ENCODE data around the gene DENND5B. TPM values are rescaled to one million over a fixed set of nuclear protein-coding genes. Genes with fewer than 3 reads are reported as not detected.
"Not testable (repeated sequence)": the region's sequence is repeated elsewhere in the genome, so short reads cannot be mapped to it uniquely, and the experiment has no call there.

The DENND5B gene
- total and polyA plus RNA-seq, 2 donors: 5.6 to 27.5 TPM

- WGBS: 87% methylated on average over 2 of the region's 2 CpGs
- Histone ChIP-seq H3K4me3 (ENCODE audit: low read depth, low read length) (no peak overlapping the region), H3K27ac (ENCODE audit: low read depth) (no peak overlapping the region), H3K4me1 (ENCODE audit: insufficient read depth) (no peaks in the 10 kb centered on the region), H3K36me3 (ENCODE audit: insufficient read depth) (no peaks in the 10 kb centered on the region)
- DNase-seq (ENCODE audit: extremely low spot score): no peak
Observed at GRCh38 chr12:31560516-31560915, 30.4 kb downstream of the DENND5B start.

GRCh38 chr12:31558521-31558920, 32.4 kb downstream of the DENND5B start:
- no peak for DNase-seq (ENCODE audit: extremely low spot score)
- no peak overlapping the region for H3K27ac ChIP-seq (ENCODE audit: low read depth)
- H3K4me1 ChIP-seq (ENCODE audit: insufficient read depth): no peaks in the 10 kb centered on the region
- no peak overlapping the region for H3K4me3 ChIP-seq (ENCODE audit: low read depth, low read length)
- H3K36me3 ChIP-seq (ENCODE audit: insufficient read depth): no peaks in the 10 kb centered on the region

- H3K27ac ChIP-seq (ENCODE audit: low read depth): no peak overlapping the region
- DNase-seq (ENCODE audit: extremely low spot score): no peak
- H3K36me3 ChIP-seq (ENCODE audit: insufficient read depth): no peaks in the 10 kb centered on the region
- H3K4me3 ChIP-seq (ENCODE audit: low read depth, low read length): no peak overlapping the region
- 94% methylated on average over 5 of the region's 5 CpGs for WGBS
- H3K4me1 ChIP-seq (ENCODE audit: insufficient read depth): no peaks in the 10 kb centered on the region
Observed at GRCh38 chr12:31557707-31558106, 33.2 kb downstream of the DENND5B start.

- H3K27ac ChIP-seq (ENCODE audit: low read depth); H3K4me1 ChIP-seq (ENCODE audit: insufficient read depth); H3K4me3 ChIP-seq (ENCODE audit: low read depth, low read length); H3K36me3 ChIP-seq (ENCODE audit: insufficient read depth); DNase-seq (ENCODE audit: extremely low spot score): not testable (repeated sequence)
- WGBS: 90% methylated on average over 7 of the region's 9 CpGs
Observed at GRCh38 chr12:31555466-31555865, 35.5 kb downstream of the DENND5B start.

GRCh38 chr12:31550590-31550989, 40.3 kb downstream of the DENND5B start:
- 89% methylated on average over 3 of the region's 3 CpGs for WGBS
- H3K36me3 ChIP-seq (ENCODE audit: insufficient read depth); DNase-seq (ENCODE audit: extremely low spot score); H3K4me1 ChIP-seq (ENCODE audit: insufficient read depth); H3K27ac ChIP-seq (ENCODE audit: low read depth); H3K4me3 ChIP-seq (ENCODE audit: low read depth, low read length): not testable (repeated sequence)

GRCh38 chr12:31536672-31537071, 54.3 kb downstream of the DENND5B start:
- Histone ChIP-seq H3K36me3 (ENCODE audit: insufficient read depth) (no peaks in the 10 kb centered on the region), H3K4me1 (ENCODE audit: insufficient read depth) (no peaks in the 10 kb centered on the region), H3K27ac (ENCODE audit: low read depth) (no peak overlapping the region), H3K4me3 (ENCODE audit: low read depth, low read length) (no peak overlapping the region)
- no peak for DNase-seq (ENCODE audit: extremely low spot score)

GRCh38 chr12:31533470-31533869, 57.5 kb downstream of the DENND5B start:
- H3K36me3 ChIP-seq (ENCODE audit: insufficient read depth): no peaks in the 10 kb centered on the region
- no peaks in the 10 kb centered on the region for H3K4me1 ChIP-seq (ENCODE audit: insufficient read depth)
- H3K4me3 ChIP-seq (ENCODE audit: low read depth, low read length): no peak overlapping the region
- no peak for DNase-seq (ENCODE audit: extremely low spot score)
- H3K27ac ChIP-seq (ENCODE audit: low read depth): no peak overlapping the region

GRCh38 chr12:31531893-31532292, 59.0 kb downstream of the DENND5B start:
- H3K4me1 ChIP-seq (ENCODE audit: insufficient read depth): no peaks in the 10 kb centered on the region
- 74% methylated on average over 1 of the region's 1 CpG for WGBS
- DNase-seq (ENCODE audit: extremely low spot score): no peak
- no peak overlapping the region for H3K4me3 ChIP-seq (ENCODE audit: low read depth, low read length)
- H3K27ac ChIP-seq (ENCODE audit: low read depth): no peak overlapping the region
- no peaks in the 10 kb centered on the region for H3K36me3 ChIP-seq (ENCODE audit: insufficient read depth)

GRCh38 chr12:31528095-31528494, 62.8 kb downstream of the DENND5B start:
- Histone ChIP-seq H3K27ac (ENCODE audit: low read depth) (no peak overlapping the region), H3K4me3 (ENCODE audit: low read depth, low read length) (no peak overlapping the region), H3K36me3 (ENCODE audit: insufficient read depth) (no peaks in the 10 kb centered on the region), H3K4me1 (ENCODE audit: insufficient read depth) (no peaks in the 10 kb centered on the region)
- WGBS: 96% methylated on average over 7 of the region's 7 CpGs
- DNase-seq (ENCODE audit: extremely low spot score): no peak

- Histone ChIP-seq H3K4me3 (ENCODE audit: low read depth, low read length) (no peak overlapping the region), H3K36me3 (ENCODE audit: insufficient read depth) (no peaks in the 10 kb centered on the region), H3K4me1 (ENCODE audit: insufficient read depth) (no peaks in the 10 kb centered on the region), H3K27ac (ENCODE audit: low read depth) (no peak overlapping the region)
- WGBS: 90% methylated on average over 4 of the region's 4 CpGs
- no peak for DNase-seq (ENCODE audit: extremely low spot score)
Observed at GRCh38 chr12:31527083-31527482, 63.9 kb downstream of the DENND5B start.

- WGBS: 50% methylated on average over 4 of the region's 4 CpGs
- H3K4me1 ChIP-seq (ENCODE audit: insufficient read depth): no peaks in the 10 kb centered on the region
- no peak overlapping the region for H3K27ac ChIP-seq (ENCODE audit: low read depth)
- no peak overlapping the region for H3K4me3 ChIP-seq (ENCODE audit: low read depth, low read length)
- H3K36me3 ChIP-seq (ENCODE audit: insufficient read depth): no peaks in the 10 kb centered on the region
- no peak for DNase-seq (ENCODE audit: extremely low spot score)
Observed at GRCh38 chr12:31526158-31526546, 64.8 kb downstream of the DENND5B start.

- Histone ChIP-seq H3K4me3 (ENCODE audit: low read depth, low read length) (no peak overlapping the region), H3K36me3 (ENCODE audit: insufficient read depth) (no peaks in the 10 kb centered on the region), H3K27ac (ENCODE audit: low read depth) (no peak overlapping the region), H3K4me1 (ENCODE audit: insufficient read depth) (no peaks in the 10 kb centered on the region)
- DNase-seq (ENCODE audit: extremely low spot score): no peak
- 82% methylated on average over 3 of the region's 3 CpGs for WGBS
Observed at GRCh38 chr12:31525496-31526157, 65.3 kb downstream of the DENND5B start.

GRCh38 chr12:31524791-31525495, 66.0 kb downstream of the DENND5B start:
- H3K4me1 ChIP-seq (ENCODE audit: insufficient read depth): no peaks in the 10 kb centered on the region
- WGBS: 90% methylated on average over 1 of the region's 1 CpG
- no peak for DNase-seq (ENCODE audit: extremely low spot score)

GRCh38 chr12:31523306-31523705, 67.6 kb downstream of the DENND5B start:
- WGBS: 90% methylated on average over 2 of the region's 2 CpGs

More at GRCh38 chr12:31524791-31525495, 66.0 kb downstream of the DENND5B start:
- no peak overlapping the region for H3K4me3 ChIP-seq (ENCODE audit: low read depth, low read length)
- H3K27ac ChIP-seq (ENCODE audit: low read depth): no peak overlapping the region
- no peaks in the 10 kb centered on the region for H3K36me3 ChIP-seq (ENCODE audit: insufficient read depth)

More at GRCh38 chr12:31523306-31523705, 67.6 kb downstream of the DENND5B start:
- no peak for DNase-seq (ENCODE audit: extremely low spot score)
- H3K4me3 ChIP-seq (ENCODE audit: low read depth, low read length): no peak overlapping the region
- H3K4me1 ChIP-seq (ENCODE audit: insufficient read depth): no peaks in the 10 kb centered on the region
- H3K36me3 ChIP-seq (ENCODE audit: insufficient read depth): no peaks in the 10 kb centered on the region
- H3K27ac ChIP-seq (ENCODE audit: low read depth): no peak overlapping the region
